Measurements from ENCODE around the gene CCDC24. TPM values are rescaled to one million over a fixed set of nuclear protein-coding genes. Genes with fewer than 3 reads are reported as not detected.

The CCDC24 gene
- total RNA-seq, 1 experiment from 2014 or later = 11.8 TPM

GRCh38 chr1:43942411-43942810, 49.0 kb upstream of the CCDC24 start:
- no peak overlapping the region for H2BK12ac ChIP-seq (ENCODE audit: insufficient read length, low read depth, low read length)
- Mint-ChIP-seq H3K36me3 (ENCODE audit: insufficient read depth in 1 of 3, low read depth in 3 of 3) (peaks cover 0 to 6% (median 0%) of the 10 kb centered on the region in 3 experiments; a peak in 3 of 7 replicates), H3K27me3 (ENCODE audit: low read depth) (no peaks in the 10 kb centered on the region; the same call in 1 of the 2 replicates), H3K9me3 (no peaks in the 10 kb centered on the region), H3K4me3 (no peak overlapping the region), H3K4me1 (peaks cover 38 to 42% of the 10 kb centered on the region in 2 experiments), H3K27ac (no peak overlapping the region)
- H4K8ac ChIP-seq (replicated peaks; ENCODE audit: insufficient read length, low read depth, low read length) = no peak overlapping the region
- no peaks in the 10 kb centered on the region for H3K27me3 ChIP-seq (ENCODE audit: insufficient read depth, low read length)
- no peak overlapping the region for H3K27ac ChIP-seq (ENCODE audit: insufficient read length, low read depth, low read length)
- no peak overlapping the region for H3K4me2 ChIP-seq (ENCODE audit: insufficient read depth, insufficient read length, low read length)
- WGBS (ENCODE audit: extremely low coverage, insufficient read length, low lambda C conversion rate) = no CpG with 5 or more reads among the region's 3 CpGs
- no peaks in the 10 kb centered on the region for H4K20me1 ChIP-seq (ENCODE audit: control insufficient read depth, insufficient read depth, insufficient read length)
- H3K18ac ChIP-seq (ENCODE audit: insufficient read length, low read depth, low read length) = no peak overlapping the region
- no peak for TF ChIP-seq CTCF (conservative IDR thresholded peaks at IDR 0.05)
- no peaks in the 10 kb centered on the region for H3K9me3 ChIP-seq (ENCODE audit: control insufficient read depth, low read depth, low read length)
- no peaks in the 10 kb centered on the region for H3K79me2 ChIP-seq (ENCODE audit: insufficient read depth, low read length)
- H2BK5ac ChIP-seq (ENCODE audit: insufficient read length, low read length) = no peak overlapping the region
- no peak overlapping the region for H2BK20ac ChIP-seq (ENCODE audit: low read depth, low read length, poor library complexity, severe bottlenecking)
- H2AK5ac ChIP-seq (ENCODE audit: insufficient read length, low read length) = no peak overlapping the region
- no peak overlapping the region for H2BK15ac ChIP-seq (ENCODE audit: low read depth, low read length)
- H3K14ac ChIP-seq (ENCODE audit: insufficient read depth, low read length) = no peak overlapping the region
- peaks cover 9% of the 10 kb centered on the region for H3K23me2 ChIP-seq (ENCODE audit: insufficient read length, low read depth, low read length, poor library complexity, severe bottlenecking)
- no peaks in the 10 kb centered on the region for H3K79me1 ChIP-seq (ENCODE audit: insufficient read depth, low read depth, low read length, poor library complexity, severe bottlenecking)
- no peak overlapping the region for H3K4ac ChIP-seq (ENCODE audit: low read depth, low read length)
- H4K91ac ChIP-seq (ENCODE audit: insufficient read length, low read depth, low read length) = no peak overlapping the region
- no peak overlapping the region for H3T11ph ChIP-seq (ENCODE audit: low read length)
- peaks cover 2% of the 10 kb centered on the region; the same call in 1 of the 2 replicates for H3K4me1 ChIP-seq (ENCODE audit: insufficient read depth, low read length)
- no peak overlapping the region for H3K56ac ChIP-seq (ENCODE audit: insufficient read length, low read depth, low read length)
- no peak overlapping the region for H2AFZ ChIP-seq (ENCODE audit: low read length)
- no peak overlapping the region for H3K23ac ChIP-seq (ENCODE audit: insufficient read length, low read depth, low read length)
- H3K9ac ChIP-seq (ENCODE audit: extremely low read depth, insufficient read length, low read length) = no peak overlapping the region
- H2BK120ac ChIP-seq (ENCODE audit: low read depth, low read length, poor library complexity, severe bottlenecking) = no peak overlapping the region
- DNase-seq = no peak
- H4K5ac ChIP-seq (ENCODE audit: insufficient read length, low read depth, low read length) = no peak overlapping the region

Measured in H9 (cell line).